Vagina (tissue), 2 donors: ENCODE data around the gene MEGF10.

Experiments
- CTCF ChIP-seq, 3 experiments: fragments of 450-650 bp in 2 of 3; fragments of 200-600 bp in 1 of 3; sonication (generic) in 1 of 3; IDR thresholded peaks; one replicate each; pipeline ENCODE4 v1.5.1; 2017 to 2019; ENCODE audit warnings: antibody characterized with exemption in 3 of 3, mild to moderate bottlenecking in 2 of 3, moderate library complexity in 2 of 3
- POLR2A ChIP-seq, 2 donors: fragments of 450-650 bp; IDR thresholded peaks; one replicate each; pipeline ENCODE4 v1.6.1; 2017; ENCODE audit warnings: antibody characterized with exemption in 2 of 2, mild to moderate bottlenecking in 2 of 2, moderate library complexity in 2 of 2

- no peak for TF ChIP-seq CTCF (IDR thresholded peaks at IDR 0.05)
- no peak for TF ChIP-seq POLR2A (IDR thresholded peaks at IDR 0.05)
Observed at GRCh38 chr5:127404190-127404589, 113.6 kb downstream of the MEGF10 start.
